ENCODE results near the gene TBC1D8B. TPM values are rescaled to one million over a fixed set of nuclear protein-coding genes. Genes with fewer than 3 reads are reported as not detected.

Gene TBC1D8B
- total RNA-seq, 4 donors from 2014 or later: 4.4 to 9.1 (median 7.1) TPM

DNA sequence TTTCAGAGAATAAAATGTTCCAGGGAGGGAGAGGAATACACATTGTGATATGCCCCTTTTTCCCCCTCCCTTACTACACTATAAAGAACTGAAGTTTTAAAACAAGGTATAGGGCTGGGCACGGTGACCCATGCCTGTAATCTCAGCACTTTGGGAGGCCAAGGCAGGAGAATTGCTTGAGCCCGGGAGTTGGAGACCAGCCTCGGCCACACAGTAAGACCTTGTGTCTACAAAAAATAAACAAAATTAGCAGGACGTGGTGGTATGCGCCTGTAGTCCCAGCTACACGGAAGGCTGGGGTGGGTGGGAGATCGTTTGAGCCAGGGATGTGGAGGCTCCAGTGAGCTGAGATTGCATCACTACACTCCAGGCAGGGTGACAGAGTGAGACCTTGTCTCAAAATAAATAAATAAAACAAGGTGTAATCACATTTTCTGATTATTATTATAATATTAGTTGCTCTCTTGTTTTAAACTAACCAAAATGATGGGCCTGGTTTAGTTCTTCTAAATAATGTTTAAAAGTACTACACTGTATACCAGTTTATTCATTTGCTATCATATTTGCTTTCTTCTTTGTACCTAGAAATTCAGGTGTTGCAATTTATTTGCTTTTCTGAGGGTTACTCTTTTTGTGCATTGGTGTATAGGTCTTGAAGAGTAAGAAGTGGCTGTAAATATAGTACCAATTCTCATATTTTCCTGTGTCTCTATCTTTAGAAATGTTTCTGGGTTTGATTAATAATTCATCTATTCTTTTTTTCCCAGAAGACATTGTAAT, 8.8 kb downstream of the TBC1D8B start:
- TF ChIP-seq CTCF (IDR thresholded peaks at IDR 0.05; ENCODE audit: low read depth): no peak

GRCh38 chrX:106862972-106863688, 60.7 kb downstream of the TBC1D8B start:
- TF ChIP-seq CTCF (IDR thresholded peaks at IDR 0.05; ENCODE audit: low read depth): no peak

- TF ChIP-seq CTCF (IDR thresholded peaks at IDR 0.05; ENCODE audit: low read depth): no peak
Measured at GRCh38 chrX:106863697-106864096, 61.2 kb downstream of the TBC1D8B start.

DNA sequence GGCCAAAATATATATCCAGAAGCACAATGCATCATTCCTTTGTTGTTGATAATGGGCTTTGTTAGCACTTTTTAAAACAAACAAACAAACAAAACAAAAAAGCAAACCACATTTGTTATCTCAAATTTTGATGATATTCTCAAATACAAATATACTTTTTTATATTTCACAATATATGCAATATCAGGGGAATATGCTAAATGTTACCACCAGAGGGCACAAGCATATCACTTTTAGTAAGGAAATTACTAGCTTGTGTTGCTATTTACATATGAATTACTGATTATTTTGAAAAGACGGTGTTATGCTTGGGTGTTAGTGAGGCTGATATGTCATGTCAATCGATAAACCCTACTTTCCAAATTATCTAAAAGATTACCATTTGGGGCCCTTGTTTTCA, 71.6 kb downstream of the TBC1D8B start:
- no peak for TF ChIP-seq CTCF (IDR thresholded peaks at IDR 0.05; ENCODE audit: low read depth)

- no peak for TF ChIP-seq CTCF (IDR thresholded peaks at IDR 0.05; ENCODE audit: low read depth)
Measured at GRCh38 chrX:106875151-106875550, 72.7 kb downstream of the TBC1D8B start.

- no peak for TF ChIP-seq CTCF (IDR thresholded peaks at IDR 0.05; ENCODE audit: low read depth)
Measured at GRCh38 chrX:106889468-106889867, 87.0 kb downstream of the TBC1D8B start.

DNA sequence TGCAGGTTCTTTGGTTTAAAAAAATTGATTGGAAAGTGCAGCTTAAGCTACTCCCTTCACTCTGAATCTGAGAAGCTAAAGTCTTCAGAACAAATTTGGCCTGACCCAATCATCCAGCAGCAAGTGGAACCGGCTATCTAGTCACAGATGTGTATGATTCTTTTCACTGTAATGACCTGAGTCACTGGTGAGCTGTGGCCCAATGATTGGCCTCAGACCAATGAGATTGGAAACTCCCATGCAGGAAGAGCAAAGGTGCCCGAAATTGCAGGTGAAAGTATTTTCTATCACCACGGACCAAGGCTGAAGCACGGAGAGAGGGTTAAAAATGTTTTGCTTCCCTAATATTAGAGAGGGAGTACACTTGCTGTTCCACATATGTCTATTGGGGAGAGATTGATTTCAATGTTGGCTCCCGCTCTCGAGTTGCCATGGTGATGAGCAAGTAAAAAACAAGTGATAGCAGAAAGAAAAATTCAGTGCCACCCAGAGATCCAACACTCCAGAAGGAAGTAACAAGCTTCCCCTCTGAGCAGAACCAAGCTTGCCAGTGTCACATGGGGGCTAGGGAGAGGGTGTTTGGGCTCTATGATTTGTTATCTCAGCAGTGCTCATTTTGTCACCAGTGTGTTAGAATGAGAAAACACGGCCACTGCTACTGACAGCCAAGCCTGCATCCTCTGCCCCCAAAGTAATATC, 89.4 kb downstream of the TBC1D8B start:
- no peak for TF ChIP-seq CTCF (IDR thresholded peaks at IDR 0.05; ENCODE audit: low read depth)

All from subcutaneous adipose tissue (tissue), 4 donors.